SJSA1 (cell line): Measurements from ENCODE around the gene SUGP1. TPM values are rescaled to one million over a fixed set of nuclear protein-coding genes. Genes with fewer than 3 reads are reported as not detected.
"Not testable (repeated sequence)": the region's sequence is repeated elsewhere in the genome, so short reads cannot be mapped to it uniquely, and the experiment has no call there.

Experiments used
- DNase-seq, 2 experiments: peaks; one replicate each; pipeline ENCODE4 v3.0.0-alpha.2; 2015 to 2020; ENCODE audit warnings: low spot score in 2 of 2, low read depth in 1 of 2
- H3K27ac ChIP-seq: fragments of 250-450 bp; sonication (Bioruptor Pico); 2 replicates; pipeline ENCODE4 v1.5.1; 2020; ENCODE audit warnings: mild to moderate bottlenecking, moderate library complexity
- H3K27me3 ChIP-seq: fragments of 250-450 bp; sonication (Bioruptor Pico); replicated peaks from 2 replicates; pipeline ENCODE4 v1.5.1; 2020; ENCODE audit warnings: mild to moderate bottlenecking, moderate library complexity
- H3K36me3 ChIP-seq: fragments of 250-450 bp; sonication (Bioruptor Pico); 2 replicates; pipeline ENCODE4 v1.5.1; 2020; ENCODE audit warnings: mild to moderate bottlenecking
- H3K4me1 ChIP-seq: fragments of 250-450 bp; sonication (Bioruptor Pico); replicated peaks from 2 replicates; pipeline ENCODE4 v1.6.1; 2021; ENCODE audit warnings: mild to moderate bottlenecking
- H3K4me3 ChIP-seq: fragments of 250-450 bp; sonication (Bioruptor Pico); 2 replicates; pipeline ENCODE4 v1.5.1; 2020; ENCODE audit warnings: mild to moderate bottlenecking
- H3K9me3 ChIP-seq: fragments of 250-450 bp; sonication (Bioruptor Pico); replicated peaks from 2 replicates; pipeline ENCODE4 v1.5.1; 2020; ENCODE audit warnings: mild to moderate bottlenecking
- total RNA-seq: library from RNA; depleted of rRNA; stranded (reverse); fragments of >200 nt; shearing (Covaris generic); gene quantifications from 2 replicates; pipeline ENCODE4 v1.2.3, GENCODE V29; 2014

Gene SUGP1
- total RNA-seq, 1 experiment from 2014 or later, result 27.1 TPM

DNA sequence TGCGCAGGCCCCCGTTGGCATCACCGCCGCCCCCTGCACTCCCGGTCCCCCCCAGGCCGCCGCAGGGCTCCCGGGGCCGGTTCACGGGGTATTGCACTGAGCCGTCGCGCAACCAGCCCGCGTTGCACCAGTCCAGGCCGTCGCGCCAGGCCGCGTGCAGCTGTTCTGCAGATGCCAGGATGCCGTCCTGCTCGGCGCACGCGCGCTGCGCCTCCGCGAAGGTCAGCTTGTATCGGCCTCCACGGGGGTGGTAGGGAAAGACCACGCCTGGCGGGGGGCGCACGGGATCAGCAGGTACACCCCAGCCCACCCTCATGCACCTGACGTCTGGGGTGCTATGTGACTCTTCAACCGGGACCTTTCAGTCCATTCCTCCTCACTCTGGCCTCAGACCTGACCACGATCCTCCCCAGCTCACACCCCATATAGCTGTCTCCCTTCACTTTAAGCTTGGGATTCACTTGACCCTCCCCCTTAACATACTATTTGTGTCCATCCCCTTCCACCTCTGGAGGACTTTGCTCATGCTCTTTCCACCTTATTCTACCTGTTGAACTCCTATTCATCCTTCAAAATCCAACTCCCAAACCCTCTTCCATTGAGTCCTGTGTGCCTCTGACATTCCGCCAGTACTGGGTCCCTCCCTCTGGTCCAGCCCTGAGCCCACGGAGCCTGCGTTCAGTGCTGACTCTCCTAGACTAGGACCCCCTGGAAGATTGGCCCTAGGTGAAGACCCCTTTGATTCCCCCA is 61.5 kb downstream of the SUGP1 start:
- DNase-seq, result no peak
- Histone ChIP-seq H3K9me3 (no peaks in the 10 kb centered on the region), H3K4me1 (no peaks in the 10 kb centered on the region), H3K27me3 (peaks cover 35% of the 10 kb centered on the region), H3K4me3 (no peak overlapping the region), H3K36me3 (no peaks in the 10 kb centered on the region), H3K27ac (no peak overlapping the region)

DNA sequence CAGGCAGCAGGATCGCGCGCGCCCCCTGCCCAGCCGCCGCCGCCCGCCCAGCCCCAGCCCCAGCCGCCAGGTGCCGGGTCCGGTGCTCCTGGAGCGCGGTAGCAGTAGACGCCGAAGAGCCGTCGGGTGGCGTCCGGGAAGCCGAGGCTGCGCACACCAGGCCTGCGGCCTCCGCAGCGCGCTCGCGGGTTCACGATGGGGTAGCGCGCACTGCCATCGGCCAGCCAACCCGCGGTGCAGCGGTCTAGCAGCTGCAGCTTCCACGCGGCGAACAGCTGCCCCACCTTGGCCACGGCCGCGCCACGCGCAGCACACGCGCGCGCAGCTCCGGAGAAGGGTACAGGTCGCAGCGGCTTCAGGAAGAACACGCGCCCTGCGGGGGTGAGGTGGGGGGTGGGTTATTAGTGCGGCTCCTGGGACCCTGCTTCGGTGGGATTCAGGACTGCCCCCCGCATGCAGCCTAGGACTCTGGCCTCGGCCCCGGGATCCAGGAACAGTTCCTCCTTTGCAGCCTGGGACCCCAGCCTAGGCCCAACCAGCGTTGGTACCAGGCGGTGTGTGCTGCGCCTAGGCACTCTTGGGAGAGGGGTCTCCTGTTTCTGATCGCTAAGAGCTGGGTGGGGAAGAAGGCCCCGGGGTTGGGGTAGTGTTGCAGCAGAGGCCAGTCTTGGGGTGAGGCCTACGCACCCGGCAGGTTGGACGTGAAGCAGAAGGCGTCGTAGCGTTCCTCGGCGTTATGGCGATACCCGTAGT is 62.3 kb downstream of the SUGP1 start:
- H3K4me3 ChIP-seq, result no peak overlapping the region
- DNase-seq, result no peak

DNA sequence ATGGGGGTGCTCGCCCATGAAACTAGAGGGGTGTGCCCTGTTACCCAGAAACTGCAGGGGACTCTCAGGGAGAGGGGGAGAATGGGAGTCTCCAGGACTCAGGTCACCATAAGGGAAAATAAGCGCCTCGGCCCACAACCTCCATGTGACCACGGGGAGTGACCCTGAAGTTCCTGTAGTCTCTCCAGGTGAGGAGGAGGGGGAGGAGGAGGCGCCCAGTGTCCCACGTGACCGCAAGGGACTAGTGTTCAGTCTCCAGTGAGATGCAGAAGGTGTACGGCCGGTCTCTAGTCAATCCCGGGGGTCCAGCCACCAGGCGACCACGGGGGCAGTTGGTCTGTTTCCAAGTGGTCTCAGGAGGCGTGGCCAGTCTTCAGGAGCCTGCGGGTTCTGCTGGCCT is 63.2 kb downstream of the SUGP1 start:
- Histone ChIP-seq H3K36me3 (no peaks in the 10 kb centered on the region), H3K27me3 (peaks cover 32% of the 10 kb centered on the region), H3K9me3 (no peaks in the 10 kb centered on the region), H3K4me1 (no peaks in the 10 kb centered on the region), H3K4me3 (no peak overlapping the region), H3K27ac (no peak overlapping the region)
- DNase-seq, result no peak

More for the DNA sequence above, 62.3 kb downstream of the SUGP1 start:
- Histone ChIP-seq H3K27ac (no peak overlapping the region), H3K4me1 (no peaks in the 10 kb centered on the region), H3K36me3 (no peaks in the 10 kb centered on the region), H3K9me3 (no peaks in the 10 kb centered on the region), H3K27me3 (peaks cover 39% of the 10 kb centered on the region)

DNA sequence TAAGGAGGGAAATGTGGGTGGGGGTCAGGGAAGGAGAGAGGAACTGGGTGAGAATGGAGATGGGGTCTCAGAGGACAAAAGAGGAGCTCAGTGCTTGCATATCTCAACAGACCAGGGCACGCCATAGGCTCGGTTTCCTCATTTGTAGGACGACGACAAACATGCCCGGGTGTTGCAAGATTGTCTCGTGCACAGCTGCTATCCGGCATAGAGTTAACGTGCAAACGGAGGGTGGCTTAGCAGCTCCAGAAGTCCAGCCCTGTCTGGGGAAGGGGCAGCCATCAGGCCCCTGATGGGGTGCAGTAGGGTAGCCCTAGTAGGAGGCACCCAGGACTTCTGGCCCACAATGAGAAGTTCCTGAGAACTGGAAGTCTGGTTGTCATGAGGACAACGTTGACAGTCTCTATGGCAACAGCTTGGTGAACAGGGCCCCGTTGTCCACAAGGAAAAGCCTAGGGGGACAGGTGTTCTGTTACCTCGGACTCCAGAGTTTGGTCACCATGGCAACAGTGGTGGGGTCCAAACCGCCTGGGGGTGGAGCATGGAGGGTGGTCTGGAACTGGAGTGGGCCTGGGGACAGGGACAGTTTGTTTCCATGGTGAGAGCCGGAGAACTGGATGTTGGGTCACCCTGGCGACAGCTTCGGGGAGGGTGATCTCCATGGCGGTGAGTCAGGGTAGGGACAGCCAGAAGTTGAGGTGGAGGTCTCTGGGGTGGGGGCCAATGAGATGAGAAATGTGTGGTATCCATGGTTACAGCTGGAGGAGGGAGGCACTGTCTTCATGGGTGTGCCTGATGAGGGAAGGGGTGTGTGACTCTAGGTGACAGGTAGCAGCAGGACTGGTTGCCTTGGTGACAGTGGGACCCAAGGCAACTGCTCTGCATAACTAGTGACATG is 64.0 kb downstream of the SUGP1 start:
- Histone ChIP-seq H3K27me3 (peaks cover 32% of the 10 kb centered on the region), H3K9me3 (no peaks in the 10 kb centered on the region), H3K4me1 (no peaks in the 10 kb centered on the region), H3K4me3 (no peak overlapping the region), H3K27ac (no peak overlapping the region), H3K36me3 (no peaks in the 10 kb centered on the region)
- no peak for DNase-seq

DNA sequence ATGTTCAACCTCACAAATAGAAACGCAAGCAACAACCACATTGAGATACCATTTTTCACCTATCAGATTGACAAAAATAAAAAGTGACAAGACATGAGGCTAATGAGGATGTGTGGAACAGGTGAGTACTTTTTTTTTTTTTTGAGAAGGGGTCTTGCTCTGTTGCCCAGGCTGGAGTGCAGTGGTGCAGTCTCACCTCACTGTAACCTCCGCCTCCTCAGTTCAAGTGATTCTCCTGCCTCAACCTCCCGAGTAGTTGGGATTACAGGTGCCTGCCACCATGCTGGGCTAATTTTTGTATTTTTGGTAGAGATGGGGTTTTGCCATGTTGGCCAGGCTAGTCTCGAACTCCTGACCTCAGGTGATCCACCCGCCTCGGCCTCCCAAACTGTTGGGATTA is 66.9 kb downstream of the SUGP1 start:
- H3K36me3 ChIP-seq, H3K4me3 ChIP-seq, H3K27ac ChIP-seq, H3K9me3 ChIP-seq, H3K4me1 ChIP-seq, DNase-seq: not testable (repeated sequence)
- peaks cover 38% of the 10 kb centered on the region for H3K27me3 ChIP-seq

DNA sequence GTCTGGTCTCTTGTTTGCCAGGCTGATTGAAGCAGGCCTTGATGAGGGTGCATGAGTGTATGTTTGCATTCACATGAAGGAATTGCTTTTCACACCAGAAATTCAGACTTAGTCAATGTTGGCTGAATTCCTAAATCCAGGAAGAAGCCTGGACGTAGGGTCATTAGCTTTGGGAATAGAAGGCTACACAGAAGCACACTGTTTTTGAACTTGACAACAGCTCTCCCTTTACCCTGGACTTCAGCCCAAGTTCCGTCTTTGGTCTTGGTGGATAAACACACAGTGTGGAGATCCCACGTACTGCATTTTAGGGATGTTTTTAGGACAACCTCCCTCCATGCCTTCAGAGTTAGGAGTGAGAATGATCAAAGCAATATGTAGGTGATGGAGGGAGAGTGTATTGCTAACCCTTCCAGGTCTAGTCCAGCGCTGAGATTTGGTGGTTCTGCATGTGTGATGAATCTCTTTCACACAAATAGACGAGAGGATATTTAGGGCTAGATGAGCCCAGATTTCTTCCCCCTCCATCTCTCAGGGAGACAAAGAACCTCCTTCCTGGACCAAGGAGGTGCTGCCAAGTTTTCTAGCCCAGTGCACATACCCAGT is 70.0 kb downstream of the SUGP1 start:
- Histone ChIP-seq H3K9me3 (no peaks in the 10 kb centered on the region), H3K27ac (no peak overlapping the region), H3K4me3 (no peak overlapping the region), H3K4me1 (no peaks in the 10 kb centered on the region), H3K27me3 (peaks cover 39% of the 10 kb centered on the region), H3K36me3 (no peaks in the 10 kb centered on the region)
- no peak for DNase-seq

DNA sequence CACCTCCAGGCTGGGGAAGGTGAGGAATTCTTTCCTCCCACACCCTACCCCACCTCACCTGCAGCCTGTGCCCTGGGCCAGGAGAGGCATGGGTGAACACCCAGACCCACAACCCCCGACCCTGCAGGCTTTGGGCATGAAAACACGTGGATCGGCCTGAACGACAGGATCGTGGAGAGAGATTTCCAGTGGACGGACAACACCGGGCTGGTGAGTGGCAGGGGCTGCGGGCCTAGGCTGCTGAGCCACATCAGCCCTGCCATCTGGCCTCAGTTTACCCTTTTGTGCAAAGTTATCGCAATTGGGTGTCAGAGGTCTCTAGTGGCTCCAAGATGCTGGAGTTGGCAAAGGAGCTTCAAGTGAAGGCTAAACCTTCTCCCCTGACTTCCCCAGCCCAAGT is 79.8 kb downstream of the SUGP1 start:
- DNase-seq, result no peak
- H3K4me1 ChIP-seq, result no peaks in the 10 kb centered on the region
- no peaks in the 10 kb centered on the region for H3K36me3 ChIP-seq
- no peak overlapping the region for H3K4me3 ChIP-seq
- peaks cover 8% of the 10 kb centered on the region for H3K9me3 ChIP-seq
- H3K27me3 ChIP-seq, result no peaks in the 10 kb centered on the region; the same call in 1 of the 2 replicates
- no peak overlapping the region for H3K27ac ChIP-seq

DNA sequence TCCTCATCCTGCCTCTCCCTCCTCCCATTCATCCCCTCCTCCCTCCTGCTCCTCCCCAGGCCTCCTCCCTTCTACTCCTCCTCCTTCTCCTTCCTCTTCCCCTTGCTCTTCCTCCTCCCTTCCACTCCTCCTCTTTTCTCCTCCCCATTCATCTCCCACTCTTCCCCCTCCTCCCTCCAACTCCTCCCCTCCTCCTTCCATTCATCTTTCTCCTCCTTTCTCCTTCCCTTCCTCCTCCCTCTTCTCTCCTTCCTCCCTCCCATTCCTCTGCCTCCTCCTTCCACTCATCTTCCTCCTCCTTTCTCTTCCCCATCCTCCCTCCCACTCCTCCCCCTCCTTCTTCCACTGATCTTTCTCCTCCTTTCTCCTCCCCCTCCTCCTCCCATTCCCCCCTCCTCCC is 80.6 kb downstream of the SUGP1 start:
- H3K4me1 ChIP-seq, result no peaks in the 10 kb centered on the region
- no peaks in the 10 kb centered on the region for H3K36me3 ChIP-seq
- no peak overlapping the region for H3K4me3 ChIP-seq
- peaks cover 13% of the 10 kb centered on the region for H3K9me3 ChIP-seq
- no peak for DNase-seq
- no peaks in the 10 kb centered on the region; the same call in 1 of the 2 replicates for H3K27me3 ChIP-seq
- no peak overlapping the region for H3K27ac ChIP-seq

DNA sequence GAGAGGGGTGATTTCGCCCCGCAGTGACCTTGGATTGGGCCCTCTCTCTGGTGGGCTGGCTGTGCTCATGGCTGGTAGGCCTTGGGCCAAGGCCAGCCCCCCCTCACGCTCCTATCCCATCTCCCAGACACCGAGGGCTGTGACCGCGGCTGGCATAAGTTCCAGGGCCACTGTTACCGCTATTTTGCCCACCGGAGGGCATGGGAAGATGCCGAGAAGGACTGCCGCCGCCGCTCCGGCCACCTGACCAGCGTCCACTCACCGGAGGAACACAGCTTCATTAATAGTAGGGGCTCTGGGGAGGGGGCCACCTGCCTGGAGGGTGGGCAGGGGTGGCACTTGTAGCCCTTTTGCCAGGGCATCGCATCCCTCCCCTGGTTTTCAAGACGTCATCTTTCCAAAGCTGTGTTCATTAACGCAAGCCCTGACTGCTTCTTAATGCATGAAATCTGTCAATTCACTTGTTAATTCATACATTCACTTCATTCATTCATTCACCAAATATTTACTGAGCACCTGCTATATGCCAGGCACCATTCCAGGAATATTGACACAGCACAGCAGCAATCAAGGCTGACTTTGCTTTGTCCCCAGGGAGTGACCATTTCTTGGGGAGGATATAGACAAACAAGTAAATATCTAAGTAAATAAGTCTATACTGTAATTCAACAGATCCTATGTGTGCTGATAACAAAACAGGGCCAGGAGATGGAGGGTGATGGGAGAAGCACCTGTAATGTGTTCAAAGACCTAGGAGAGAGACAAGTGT is 82.0 kb downstream of the SUGP1 start:
- DNase-seq, result no peak
- Histone ChIP-seq H3K27me3 (no peaks in the 10 kb centered on the region; the same call in 1 of the 2 replicates), H3K9me3 (peaks cover 20% of the 10 kb centered on the region), H3K36me3 (no peaks in the 10 kb centered on the region), H3K4me3 (no peak overlapping the region), H3K27ac (no peak overlapping the region), H3K4me1 (no peaks in the 10 kb centered on the region)

DNA sequence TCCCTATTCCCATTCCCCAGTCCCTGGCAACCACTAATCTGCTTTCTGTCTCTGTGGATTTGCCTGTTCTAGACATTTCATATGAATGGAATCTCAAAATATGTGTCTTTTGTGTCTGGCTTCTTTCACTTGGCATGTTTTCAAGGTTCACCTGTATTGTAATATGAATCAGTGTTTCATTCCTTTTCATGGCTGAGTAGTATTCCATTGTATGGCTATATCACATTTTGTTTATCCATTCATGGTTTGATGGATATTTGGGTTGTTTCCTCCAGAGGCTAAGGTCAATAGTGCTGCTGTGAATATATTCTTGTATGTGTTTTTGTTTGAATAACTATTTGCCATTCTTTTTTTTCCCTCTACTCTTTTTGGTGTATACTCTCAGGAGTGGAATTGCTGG is 84.1 kb downstream of the SUGP1 start:
- no peaks in the 10 kb centered on the region for H3K36me3 ChIP-seq
- no peak for DNase-seq
- H3K9me3 ChIP-seq, result peaks cover 20% of the 10 kb centered on the region
- peaks cover 8% of the 10 kb centered on the region; the same call in 1 of the 2 replicates for H3K27me3 ChIP-seq
- H3K27ac ChIP-seq, result no peak overlapping the region
- no peak overlapping the region for H3K4me3 ChIP-seq
- no peaks in the 10 kb centered on the region for H3K4me1 ChIP-seq

DNA sequence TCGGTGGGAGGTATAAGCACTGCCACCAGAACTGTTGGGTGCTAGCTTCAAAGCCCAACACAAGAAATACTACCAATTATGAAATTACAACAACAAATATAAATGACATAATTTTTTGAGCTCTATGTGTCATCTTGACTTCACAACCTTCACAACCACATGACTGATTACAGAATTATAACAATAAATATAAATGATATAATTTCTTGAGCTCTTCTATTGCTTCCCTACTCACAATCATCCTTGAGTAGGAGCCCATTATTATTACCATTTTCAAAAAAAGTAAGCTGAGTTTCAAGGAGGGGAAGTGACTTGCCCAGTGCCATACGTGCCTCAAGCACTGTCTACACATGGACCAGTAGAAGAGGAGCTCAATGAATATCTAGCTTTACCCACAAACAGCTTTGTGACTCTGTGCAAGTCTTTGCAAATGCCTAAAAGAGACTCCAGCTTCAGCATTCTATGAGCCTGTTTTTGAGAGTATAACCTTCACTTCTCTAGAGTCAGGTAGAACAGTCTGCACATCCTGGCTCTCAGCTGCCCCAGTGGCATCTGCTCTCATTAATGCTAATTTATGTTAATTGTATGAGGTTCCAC is 86.0 kb downstream of the SUGP1 start:
- no peak for DNase-seq
- Histone ChIP-seq H3K27ac (no peak overlapping the region), H3K4me3 (no peak overlapping the region), H3K4me1 (no peaks in the 10 kb centered on the region), H3K9me3 (peaks cover 20% of the 10 kb centered on the region), H3K36me3 (no peaks in the 10 kb centered on the region), H3K27me3 (peaks cover 15% of the 10 kb centered on the region)

DNA sequence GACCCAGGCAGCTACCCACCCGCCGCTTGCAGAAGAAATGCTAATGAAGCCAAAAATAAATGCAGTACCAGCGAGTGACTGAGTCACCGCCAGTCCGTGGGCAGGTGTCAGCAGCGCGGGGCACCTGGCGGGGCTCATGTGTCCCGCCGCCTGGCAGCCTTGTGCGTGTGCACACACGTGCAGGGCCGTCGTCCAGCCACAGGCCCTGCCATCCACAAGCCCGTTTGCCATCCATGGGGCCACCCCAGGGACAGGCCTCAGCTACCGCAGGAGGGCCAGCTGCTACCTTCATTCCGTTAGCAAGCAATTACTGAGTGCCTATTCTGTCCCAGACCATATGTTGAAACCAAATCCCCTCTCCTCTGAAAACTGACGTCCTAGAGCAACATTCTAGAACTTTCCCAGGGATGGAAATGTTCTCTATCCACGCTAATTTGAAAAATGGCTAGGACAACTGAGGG is 88.0 kb downstream of the SUGP1 start:
- Histone ChIP-seq H3K9me3 (peaks cover 20% of the 10 kb centered on the region), H3K36me3 (no peaks in the 10 kb centered on the region), H3K27me3 (peaks cover 30% of the 10 kb centered on the region), H3K4me1 (no peaks in the 10 kb centered on the region), H3K27ac (no peak overlapping the region), H3K4me3 (no peak overlapping the region)
- DNase-seq, result no peak
